ENCODE data around the gene SNRNP200. TPM values are rescaled to one million over a fixed set of nuclear protein-coding genes. Genes with fewer than 3 reads are reported as not detected.

The SNRNP200 gene
- total RNA-seq, 4 donors from 2014 or later: 51.1 to 89.8 (median 67.4) TPM

- in situ Hi-C loops (cut with MboI; ENCODE audit: low sequenced_read_pairs in 4 of 4) (loop anchor here in 2 of 4 donors (10.0 to 25.0 kb wide), 3 partner anchors 48 to 241 kb away; partner anchors contain the start of genes ASTL (in 1 of the 2), DUSP2 (in 1 of the 2) and STARD7 (in 1 of the 2)), intact Hi-C loops (cut with DNase I; ENCODE audit: low total_unique reads) (loop anchor here (10.0 kb wide), 1 partner anchor 382 kb away; the partner anchor contains the start of gene KANSL3)
- peak in 1 of 2 donors; percentile 12 for ATAC-seq
- Histone ChIP-seq H3K27ac (peak overlapping the region; percentile 94 to 99 (median 96)), H3K4me3 (no peak overlapping the region), H3K4me1 (peaks cover 84 to 86% of the 10 kb centered on the region in 2 donors), H3K36me3 (peaks cover 0 to 22% of the 10 kb centered on the region in 2 donors), H3K9me3 (no peaks in the 10 kb centered on the region), H3K27me3 (no peaks in the 10 kb centered on the region)
- no peak for DNase-seq
- TF ChIP-seq POLR2A (IDR thresholded peaks at IDR 0.05) (no peak), CTCF (IDR thresholded peaks at IDR 0.05 in 4 of 5, conservative IDR thresholded peaks at IDR 0.05 in 1 of 5) (no peak)
Observed at GRCh38 chr2:96253006-96253405, 52.3 kb downstream of the SNRNP200 start.

GRCh38 chr2:96252526-96252925 is 52.8 kb downstream of the SNRNP200 start:
- no peak for DNase-seq
- Histone ChIP-seq H3K27ac (peak overlapping the region; percentile 94 to 99 (median 96)), H3K4me3 (no peak overlapping the region), H3K27me3 (no peaks in the 10 kb centered on the region), H3K4me1 (peaks cover 82 to 86% of the 10 kb centered on the region in 2 donors), H3K36me3 (peaks cover 0 to 22% of the 10 kb centered on the region in 2 donors), H3K9me3 (no peaks in the 10 kb centered on the region)
- no peak for ATAC-seq
- in situ Hi-C loops (cut with MboI; ENCODE audit: low sequenced_read_pairs in 4 of 4): loop anchor here in 2 of 4 donors (10.0 to 25.0 kb wide), 3 partner anchors 48 to 240 kb away; partner anchors contain the start of genes ASTL (in 1 of the 2), DUSP2 (in 1 of the 2) and STARD7 (in 1 of the 2)
- TF ChIP-seq POLR2A (IDR thresholded peaks at IDR 0.05): no peak
- TF ChIP-seq CTCF (IDR thresholded peaks at IDR 0.05 in 4 of 5, conservative IDR thresholded peaks at IDR 0.05 in 1 of 5): no peak
- intact Hi-C loops (cut with DNase I; ENCODE audit: low total_unique reads): loop anchor here (10.0 kb wide), 1 partner anchor 382 kb away; the partner anchor contains the start of gene KANSL3

GRCh38 chr2:96251721-96252292 is 53.5 kb downstream of the SNRNP200 start:
- in situ Hi-C loops (cut with MboI; ENCODE audit: low sequenced_read_pairs in 4 of 4): loop anchor here in 2 of 4 donors (10.0 to 25.0 kb wide), 3 partner anchors 47 to 240 kb away; partner anchors contain the start of genes ASTL (in 1 of the 2), DUSP2 (in 1 of the 2) and STARD7 (in 1 of the 2)
- H3K4me1 ChIP-seq: peaks cover 78 to 86% of the 10 kb centered on the region in 2 donors
- peak overlapping the region in 1 of 4 donors; percentile 45 for H3K4me3 ChIP-seq
- TF ChIP-seq POLR2A (IDR thresholded peaks at IDR 0.05): no peak
- no peak for TF ChIP-seq CTCF (IDR thresholded peaks at IDR 0.05 in 4 of 5, conservative IDR thresholded peaks at IDR 0.05 in 1 of 5)
- H3K36me3 ChIP-seq: peaks cover 0 to 22% of the 10 kb centered on the region in 2 donors
- peak overlapping the region; percentile 94 to 99 (median 96) for H3K27ac ChIP-seq
- intact Hi-C loops (cut with DNase I; ENCODE audit: low total_unique reads): loop anchor here (10.0 kb wide), 1 partner anchor 383 kb away; the partner anchor contains the start of gene KANSL3
- DNase-seq (peak; percentile 90 to 98), ATAC-seq (peak; percentile 90 to 92)
- H3K27me3 ChIP-seq: no peaks in the 10 kb centered on the region
- no peaks in the 10 kb centered on the region for H3K9me3 ChIP-seq

GRCh38 chr2:96250188-96250587 is 55.2 kb downstream of the SNRNP200 start:
- H3K9me3 ChIP-seq: no peaks in the 10 kb centered on the region
- ATAC-seq (no peak), DNase-seq (peak in 1 of 2 donors; percentile 13)
- TF ChIP-seq POLR2A (IDR thresholded peaks at IDR 0.05) (no peak), CTCF (IDR thresholded peaks at IDR 0.05 in 4 of 5, conservative IDR thresholded peaks at IDR 0.05 in 1 of 5) (no peak)
- intact Hi-C loops (cut with DNase I; ENCODE audit: low total_unique reads) (loop anchor here (10.0 kb wide), 1 partner anchor 385 kb away; the partner anchor contains the start of gene KANSL3), in situ Hi-C loops (cut with MboI; ENCODE audit: low sequenced_read_pairs in 4 of 4) (loop anchor here in 2 of 4 donors (10.0 to 25.0 kb wide), 3 partner anchors 45 to 238 kb away; partner anchors contain the start of genes ASTL (in 1 of the 2), DUSP2 (in 1 of the 2) and STARD7 (in 1 of the 2))
- peaks cover 0 to 22% of the 10 kb centered on the region in 2 donors for H3K36me3 ChIP-seq
- H3K27me3 ChIP-seq: no peaks in the 10 kb centered on the region
- H3K27ac ChIP-seq: peak overlapping the region; percentile 94 to 99 (median 96)
- H3K4me1 ChIP-seq: peaks cover 76 to 86% of the 10 kb centered on the region in 2 donors
- no peak overlapping the region for H3K4me3 ChIP-seq

All from gastrocnemius medialis (tissue), 4 donors.